Sciatic nerve (tissue), 2 donors: ENCODE results near the gene NFKBIA. TPM values are rescaled to one million over a fixed set of nuclear protein-coding genes. Genes with fewer than 3 reads are reported as not detected.
"Not testable (repeated sequence)": the region's sequence is repeated elsewhere in the genome, so short reads cannot be mapped to it uniquely, and the experiment has no call there.

ENCODE experiments used
- ATAC-seq: fragments of 200-7000 bp; cut with Tn5 transposase; one replicate; pipeline ENCODE4 v1.9.1; 2020; ENCODE audit warnings: mild to moderate bottlenecking, moderate library complexity
- DNase-seq: peaks from one replicate; pipeline ENCODE4 v3.0.0-alpha.2; 2020; ENCODE audit warnings: low spot score
- intact Hi-C: fragments of 100-400 bp; cut with DNase I; formaldehyde crosslinking; loops from one replicate; pipeline ENCODE4 v1.14.2; 2022
- total RNA-seq: library from RNA; stranded (reverse); fragmentation: NEBNext Ultra II Directional; extraction: Animal tissue kit (Norgen Biotek cat#: 25700); gene quantifications from one replicate; pipeline ENCODE4 v1.2.1, GENCODE V29; 2021
- donor health status: DM: no; HTN: no; CAD: no.
- donor health status: DM: no; HTN: no; CAD: no.

NFKBIA gene
- total RNA-seq, 1 donor from 2014 or later: 177 TPM

DNA sequence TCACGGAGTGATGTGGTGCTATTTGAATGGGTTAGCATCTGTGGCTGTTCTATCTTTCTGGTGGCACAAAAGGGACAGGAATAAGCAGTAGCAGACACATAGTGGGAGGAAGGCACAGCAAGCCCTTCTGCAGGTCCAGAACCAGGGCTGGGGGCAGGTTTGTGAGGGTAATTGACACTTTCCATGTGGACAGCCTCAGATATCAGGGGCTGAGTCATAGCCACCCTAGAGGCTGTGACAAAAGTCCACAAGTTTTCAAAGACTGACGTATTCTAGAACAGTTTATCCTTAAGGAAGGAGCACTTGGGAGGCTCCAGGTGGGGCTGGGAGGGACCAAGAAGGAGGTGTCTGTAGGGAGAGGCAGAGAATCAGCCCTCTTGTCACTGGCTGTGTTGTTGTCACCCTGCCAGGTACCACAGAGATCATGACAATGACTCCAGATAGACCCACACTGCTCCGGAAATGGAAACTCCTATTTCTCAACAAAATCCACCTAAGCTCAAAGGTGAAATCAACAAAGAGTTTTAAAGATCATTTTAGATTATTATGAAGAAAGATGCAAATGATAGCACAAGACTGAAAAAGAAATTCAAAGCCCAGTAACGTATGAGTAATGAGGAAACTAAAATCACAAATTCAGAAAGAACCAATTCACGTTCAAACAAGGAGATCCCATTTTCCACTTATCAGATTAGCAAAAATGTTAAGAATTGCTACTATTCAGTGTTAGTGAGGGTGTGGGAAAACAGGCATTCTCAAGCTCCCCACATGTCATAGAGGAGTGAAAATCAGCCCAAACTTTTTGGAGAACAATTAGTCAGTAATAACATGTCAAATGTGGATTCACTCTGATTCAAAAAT is 48.3 kb downstream of the NFKBIA start:
- DNase-seq: no peak
- intact Hi-C loops: no loop called here
- no peak for ATAC-seq

DNA sequence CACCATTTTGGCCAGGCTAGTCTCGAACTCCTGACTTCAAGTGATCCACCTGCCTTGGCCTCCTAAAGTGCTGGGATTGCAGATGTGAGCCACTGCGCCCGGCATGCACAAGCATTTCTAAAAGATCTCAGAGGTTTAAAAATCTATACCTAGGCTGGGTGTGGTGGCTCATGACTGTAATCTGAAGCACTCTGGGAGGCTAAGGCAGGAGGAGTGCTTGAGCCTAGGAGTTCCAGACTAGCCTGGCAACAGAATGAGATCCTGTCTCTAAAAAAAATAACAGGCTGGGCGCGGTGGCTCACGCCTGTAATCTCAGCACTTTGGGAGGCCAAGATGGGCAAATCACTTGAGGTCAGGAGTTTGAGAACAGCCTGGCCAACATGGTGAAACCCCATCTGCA is 49.3 kb downstream of the NFKBIA start:
- ATAC-seq, DNase-seq, intact Hi-C loops: not testable (repeated sequence)

DNA sequence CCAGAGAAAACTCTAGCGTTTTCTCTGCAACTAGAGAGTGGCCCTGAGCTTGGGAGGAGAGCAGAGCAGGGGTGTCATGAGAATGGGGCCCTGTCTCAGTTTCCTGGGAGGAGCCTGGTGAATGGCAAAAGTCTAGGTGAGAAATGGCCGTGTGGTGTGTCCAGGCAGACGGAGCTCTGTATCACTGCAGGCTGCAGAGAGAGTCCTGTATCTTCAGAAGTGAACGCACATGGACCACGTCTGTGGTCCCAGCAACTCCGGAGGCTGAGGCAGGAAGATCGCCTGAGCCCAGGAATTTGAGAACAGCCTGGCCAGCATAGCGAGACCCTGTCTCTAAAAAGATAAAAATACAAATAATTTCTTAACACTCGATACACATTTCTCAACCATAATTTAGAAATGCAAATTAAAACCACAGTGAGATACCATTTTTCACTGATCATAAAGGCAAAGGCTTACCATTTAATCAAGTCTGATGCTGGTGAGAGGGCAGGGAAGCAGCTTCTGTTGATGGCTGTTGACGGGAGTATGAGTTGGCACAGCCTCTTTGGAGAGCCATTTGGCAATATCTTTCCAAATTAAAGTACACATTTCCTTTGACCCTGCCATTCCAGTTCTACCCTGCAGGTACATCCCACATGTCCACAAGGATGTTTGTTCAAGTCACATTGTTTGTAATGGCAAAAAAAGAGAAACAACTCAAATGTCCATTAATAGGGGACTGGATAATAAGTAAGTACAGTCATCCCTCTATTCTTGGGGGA is 51.0 kb downstream of the NFKBIA start:
- ATAC-seq: no peak
- no peak for DNase-seq
- intact Hi-C loops: no loop called here

DNA sequence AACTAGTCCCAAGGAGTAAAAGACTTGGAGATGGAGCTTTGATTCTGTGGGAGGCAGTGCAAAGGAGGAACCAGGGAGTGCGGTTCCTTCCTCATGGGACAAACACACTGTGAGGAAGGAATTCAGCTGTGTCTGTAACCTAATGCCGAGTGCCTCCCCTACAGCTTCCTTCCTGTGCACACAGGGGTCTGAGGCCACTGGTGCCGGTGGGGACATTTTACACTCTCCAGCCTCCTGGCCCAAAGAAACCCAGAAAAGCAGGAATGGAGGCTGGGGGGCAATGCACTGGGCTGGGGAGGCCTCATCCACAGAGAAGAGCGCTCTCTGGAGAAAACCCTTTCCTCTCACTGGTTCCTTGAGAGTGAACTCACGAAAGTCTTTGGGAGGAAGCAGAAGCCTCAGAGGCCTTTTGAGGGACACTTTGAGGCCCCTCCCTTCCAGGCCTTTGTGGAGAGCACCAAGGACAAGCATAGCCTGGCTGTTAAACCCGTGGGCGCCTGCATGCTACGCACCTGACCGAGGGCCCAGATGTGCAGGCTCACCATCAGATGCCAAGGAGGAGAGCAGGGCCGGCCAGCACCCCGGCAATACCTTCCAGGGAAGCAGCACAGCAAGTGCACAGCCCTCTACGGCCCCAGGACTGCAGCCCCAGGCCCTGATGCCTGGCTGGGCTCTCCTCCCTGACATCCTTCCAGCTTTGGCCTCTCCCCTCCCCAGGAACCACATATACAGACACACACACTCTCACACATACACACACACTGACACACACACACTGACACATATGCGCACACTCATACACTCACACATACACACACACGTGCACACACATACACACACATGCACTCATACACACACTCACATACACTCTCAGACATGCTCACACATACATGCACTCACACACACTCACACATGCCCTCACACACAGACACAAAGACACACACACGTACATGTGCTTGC is 52.0 kb downstream of the NFKBIA start:
- no peak for DNase-seq
- intact Hi-C loops: no loop called here
- ATAC-seq: peak; percentile 64

DNA sequence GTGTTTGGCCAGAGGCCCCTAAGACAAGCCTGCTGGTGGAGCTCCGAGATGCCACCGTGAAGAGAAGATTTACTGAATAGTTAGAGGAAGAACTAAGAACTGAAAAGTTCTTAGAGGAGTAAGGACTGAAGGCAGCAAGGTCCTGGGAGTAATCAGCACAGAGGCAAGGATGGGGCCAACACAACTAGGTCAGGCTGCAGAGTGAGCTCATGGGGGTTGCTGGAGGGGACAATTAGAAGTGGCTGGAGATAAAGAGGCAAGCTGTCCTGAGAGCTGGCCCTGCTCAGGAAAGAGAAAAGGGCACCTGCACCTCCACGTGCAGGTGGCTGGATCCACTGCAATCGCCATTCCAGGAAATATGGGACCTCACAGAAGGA is 52.7 kb downstream of the NFKBIA start:
- DNase-seq (no peak), ATAC-seq (no peak)
- intact Hi-C loops: no loop called here

Other genes with a start within 250 kb of the NFKBIA start
- gene PSMA6, start 112.4 kb downstream of the NFKBIA start, total RNA-seq: 103 TPM
- gene INSM2, start 129.4 kb upstream of the NFKBIA start, total RNA-seq: not detected